ENCODE measurements around the gene KCTD4.

DNA sequence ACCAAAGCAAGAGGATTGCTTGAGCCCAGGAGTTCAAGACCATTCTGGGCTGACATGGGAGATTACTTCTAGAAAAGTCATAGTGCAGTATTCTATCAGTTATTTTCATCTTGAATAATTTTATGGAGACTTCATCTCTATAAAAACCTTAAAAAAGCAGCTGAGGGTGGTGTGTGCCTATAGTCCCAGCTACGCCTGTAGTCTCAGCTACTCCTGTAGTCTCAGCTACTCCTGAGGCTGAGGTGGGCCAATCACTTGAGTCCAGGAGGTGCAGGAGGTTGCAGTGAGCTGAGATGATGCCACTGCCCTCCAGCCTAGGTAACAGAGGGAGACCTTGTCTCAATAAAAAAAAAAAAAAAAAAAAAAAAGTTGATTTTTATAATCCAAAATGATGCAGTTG is 22.1 kb upstream of the KCTD4 start:
- TF ChIP-seq, protein P1, sequence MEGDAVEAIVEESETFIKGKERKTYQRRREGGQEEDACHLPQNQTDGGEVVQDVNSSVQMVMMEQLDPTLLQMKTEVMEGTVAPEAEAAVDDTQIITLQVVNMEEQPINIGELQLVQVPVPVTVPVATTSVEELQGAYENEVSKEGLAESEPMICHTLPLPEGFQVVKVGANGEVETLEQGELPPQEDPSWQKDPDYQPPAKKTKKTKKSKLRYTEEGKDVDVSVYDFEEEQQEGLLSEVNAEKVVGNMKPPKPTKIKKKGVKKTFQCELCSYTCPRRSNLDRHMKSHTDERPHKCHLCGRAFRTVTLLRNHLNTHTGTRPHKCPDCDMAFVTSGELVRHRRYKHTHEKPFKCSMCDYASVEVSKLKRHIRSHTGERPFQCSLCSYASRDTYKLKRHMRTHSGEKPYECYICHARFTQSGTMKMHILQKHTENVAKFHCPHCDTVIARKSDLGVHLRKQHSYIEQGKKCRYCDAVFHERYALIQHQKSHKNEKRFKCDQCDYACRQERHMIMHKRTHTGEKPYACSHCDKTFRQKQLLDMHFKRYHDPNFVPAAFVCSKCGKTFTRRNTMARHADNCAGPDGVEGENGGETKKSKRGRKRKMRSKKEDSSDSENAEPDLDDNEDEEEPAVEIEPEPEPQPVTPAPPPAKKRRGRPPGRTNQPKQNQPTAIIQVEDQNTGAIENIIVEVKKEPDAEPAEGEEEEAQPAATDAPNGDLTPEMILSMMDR (IDR thresholded peaks at IDR 0.05; ENCODE audit: low read length) = no peak
- no peak for TF ChIP-seq EZH2phosphoT487 (IDR thresholded peaks at IDR 0.05; ENCODE audit: low read length)
- no peak for TF ChIP-seq EZH2 (optimal IDR thresholded peaks at IDR 0.05; ENCODE audit: low read depth, low read length)

Measured in MM.1S (cell line).